Stimulated activated naive CD4-positive, alpha-beta T cell treated with Interleukin-2 at 50 U/mL for 16 hours (primary cell): ENCODE measurements around the gene ST8SIA1.

Experiments
- DNase-seq: peaks from one replicate; lab custom pipeline; 2025; lab: John Stamatoyannopoulos, UW

ST8SIA1 gene

DNA sequence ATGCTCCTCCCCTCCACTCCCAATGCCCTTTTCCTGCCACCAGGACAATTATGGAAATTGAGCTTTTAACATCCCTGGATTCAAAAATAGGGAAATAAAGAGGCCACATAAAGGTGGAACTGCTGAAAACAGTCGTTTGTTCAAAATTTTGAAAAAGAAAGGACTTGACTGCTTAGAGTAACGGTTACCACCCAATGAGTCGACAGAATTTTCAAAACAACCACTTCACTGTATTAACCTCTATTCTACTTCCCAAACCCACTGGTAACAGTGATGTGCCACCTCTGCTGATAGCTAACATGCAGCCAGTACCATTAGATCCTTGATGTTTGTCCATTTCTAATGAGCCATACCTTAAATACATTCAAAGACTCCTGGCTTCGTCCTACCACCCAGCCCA lies 4.9 kb downstream of the ST8SIA1 start:
- no peak for DNase-seq

DNA sequence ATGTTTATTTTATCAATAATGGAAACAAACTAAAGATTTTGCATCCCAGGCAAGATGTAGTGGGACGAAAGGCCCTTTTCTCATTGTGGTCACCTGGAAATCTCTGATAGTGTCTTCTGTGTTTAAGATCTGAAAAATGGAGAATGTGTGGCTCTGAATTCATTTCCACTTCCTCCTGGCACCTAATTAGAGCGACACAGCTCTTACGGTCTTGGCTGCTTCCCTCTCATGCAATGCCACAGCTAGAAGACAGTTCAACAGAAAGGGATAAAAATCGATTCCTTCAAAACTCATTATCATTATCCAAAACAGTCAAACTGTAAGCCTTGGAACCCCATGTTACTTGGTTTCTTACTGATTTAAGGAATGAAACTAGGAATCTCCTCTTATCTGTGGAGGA lies 9.3 kb downstream of the ST8SIA1 start:
- no peak for DNase-seq

DNA sequence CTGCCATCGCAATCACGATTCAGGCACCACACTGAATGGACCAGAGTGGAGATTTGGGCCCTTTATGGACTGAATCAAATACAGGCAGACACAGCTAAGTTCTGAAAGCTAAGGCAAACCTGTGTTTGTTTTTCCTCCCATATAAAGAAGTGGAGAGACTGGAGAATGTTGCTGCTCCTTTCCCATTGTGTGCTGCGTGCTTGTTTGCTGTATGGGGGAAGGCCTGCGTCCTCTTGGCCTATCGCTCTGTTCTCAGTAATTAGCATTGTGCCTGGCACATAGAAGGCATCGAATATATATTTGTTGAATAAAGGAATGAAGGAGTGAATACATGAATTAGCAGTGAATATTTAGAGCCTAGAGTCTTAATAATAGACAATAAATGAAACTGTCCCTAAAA lies 12.4 kb downstream of the ST8SIA1 start:
- no peak for DNase-seq

DNA sequence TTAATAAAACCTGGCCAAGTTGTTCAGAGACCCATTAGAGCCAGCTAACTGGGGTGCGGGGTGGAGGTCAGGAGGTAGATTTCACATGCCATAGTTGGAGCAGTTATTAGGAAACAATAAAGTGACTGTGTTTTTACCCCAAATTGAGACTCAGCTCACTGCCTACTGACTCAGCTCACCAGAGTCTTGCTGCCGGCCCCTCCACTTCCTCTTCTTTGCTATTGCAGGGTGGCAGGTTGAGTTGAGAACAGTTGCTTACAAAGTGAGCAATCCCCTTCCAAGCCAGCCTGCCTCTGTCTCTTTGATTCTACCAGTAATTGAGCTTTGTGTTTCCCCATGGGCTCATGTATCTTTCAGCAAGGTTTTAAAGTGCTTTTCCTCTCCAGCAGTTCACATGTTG lies 12.9 kb downstream of the ST8SIA1 start:
- no peak for DNase-seq

DNA sequence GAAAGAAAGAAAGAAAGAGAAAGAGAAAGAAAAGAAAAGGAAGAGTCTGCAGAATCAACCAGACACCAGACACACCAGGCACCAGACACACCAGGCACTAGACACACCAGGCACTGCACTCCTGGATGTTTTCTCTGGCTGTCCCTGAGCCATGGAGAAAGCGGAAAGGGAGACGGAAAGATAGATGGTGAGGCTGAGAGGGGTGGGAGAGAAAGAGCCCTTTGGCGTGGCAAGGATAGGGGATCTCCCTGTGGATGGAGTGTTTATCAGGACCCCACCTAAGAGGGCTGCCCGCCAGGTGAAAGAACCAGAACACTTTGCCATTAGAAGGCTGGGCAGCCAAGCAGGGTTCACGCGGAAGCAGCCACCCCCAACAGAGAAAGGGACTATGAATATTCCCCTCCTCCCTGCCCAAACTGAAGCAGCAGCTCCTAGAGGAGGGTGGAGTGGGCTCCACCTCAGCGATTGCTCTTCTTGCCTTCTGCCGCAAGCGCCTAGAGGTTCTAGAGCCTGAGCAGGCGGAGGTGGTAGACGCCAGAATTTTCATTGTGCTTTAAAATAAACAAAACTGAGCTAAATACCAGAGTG lies 13.4 kb downstream of the ST8SIA1 start:
- no peak for DNase-seq

DNA sequence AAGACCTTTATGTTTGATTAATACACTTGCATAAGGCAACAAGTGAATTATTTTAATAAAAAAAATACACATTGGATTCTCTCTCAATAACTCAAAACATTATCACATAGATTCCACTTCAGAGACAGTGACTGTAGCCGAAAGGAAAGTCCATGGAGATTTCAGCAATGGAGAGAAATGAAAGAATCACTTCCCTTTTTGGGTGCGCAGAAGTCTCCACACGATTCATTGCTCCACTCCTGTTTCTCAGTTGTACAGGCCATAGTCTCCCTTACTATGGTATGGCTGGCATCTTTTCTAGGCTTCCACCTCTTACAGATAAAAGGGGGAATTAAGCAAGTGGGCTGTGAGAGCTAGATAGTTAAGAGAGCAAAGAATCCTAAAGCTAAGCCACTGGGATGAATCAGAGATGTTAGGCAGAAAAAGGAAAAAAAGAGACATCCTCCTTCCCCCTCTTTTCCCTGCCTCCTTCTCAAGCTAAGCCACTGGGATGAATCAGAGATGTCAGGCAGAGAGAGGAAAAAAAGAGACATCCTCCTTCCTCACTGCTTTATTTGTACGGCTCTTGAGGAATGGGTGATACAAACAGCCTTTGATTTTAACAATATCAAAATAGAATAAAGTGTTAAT lies 16.3 kb downstream of the ST8SIA1 start:
- DNase-seq, result no peak

DNA sequence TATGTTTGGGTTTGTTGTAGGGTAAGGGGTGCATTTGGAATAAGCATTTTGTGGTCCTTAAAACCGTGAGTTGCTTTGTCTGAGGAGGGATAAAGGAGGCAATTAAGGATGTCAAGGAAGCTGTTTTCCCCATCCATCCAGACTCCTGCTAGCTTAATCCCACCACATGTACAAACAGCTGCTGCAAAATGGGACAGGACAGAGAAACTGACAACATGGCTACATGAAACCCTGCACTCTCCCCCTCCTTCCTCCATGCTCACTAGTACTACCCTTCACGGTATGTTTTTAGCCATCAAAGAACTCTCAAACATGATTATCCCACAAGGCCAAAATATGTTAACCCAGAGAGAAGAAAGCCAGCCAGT lies 20.6 kb downstream of the ST8SIA1 start:
- DNase-seq, result no peak

DNA sequence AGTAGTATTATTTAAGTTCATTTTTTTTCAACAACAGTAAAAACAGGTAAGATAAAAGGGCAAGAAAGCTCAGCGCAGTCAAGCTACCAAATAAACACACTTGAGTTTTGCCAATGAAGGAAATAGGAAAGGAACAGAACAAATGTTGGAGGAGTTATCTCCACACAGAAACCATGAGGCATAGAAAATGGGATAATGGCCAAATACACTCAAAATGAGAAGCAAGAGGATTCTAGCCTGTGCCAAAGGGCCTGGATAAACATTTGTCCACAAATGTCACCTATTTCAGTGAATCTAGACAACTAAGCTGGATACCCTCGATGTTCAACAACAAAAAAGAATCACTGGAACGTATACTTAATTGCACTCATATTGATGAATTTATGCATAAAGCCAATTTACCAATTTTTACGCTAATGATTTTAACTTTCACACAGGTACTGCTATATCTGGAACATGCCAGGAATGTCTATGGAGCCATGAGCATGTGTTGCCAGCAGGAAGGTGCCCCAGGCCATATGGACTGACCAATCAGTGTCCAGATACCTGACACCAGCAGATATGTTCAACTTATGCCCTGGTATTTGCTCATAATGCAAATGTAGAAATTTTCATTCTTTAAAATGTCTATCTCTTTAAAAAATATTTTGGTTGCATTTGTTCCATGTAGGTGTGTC lies 21.1 kb downstream of the ST8SIA1 start:
- DNase-seq, result no peak

DNA sequence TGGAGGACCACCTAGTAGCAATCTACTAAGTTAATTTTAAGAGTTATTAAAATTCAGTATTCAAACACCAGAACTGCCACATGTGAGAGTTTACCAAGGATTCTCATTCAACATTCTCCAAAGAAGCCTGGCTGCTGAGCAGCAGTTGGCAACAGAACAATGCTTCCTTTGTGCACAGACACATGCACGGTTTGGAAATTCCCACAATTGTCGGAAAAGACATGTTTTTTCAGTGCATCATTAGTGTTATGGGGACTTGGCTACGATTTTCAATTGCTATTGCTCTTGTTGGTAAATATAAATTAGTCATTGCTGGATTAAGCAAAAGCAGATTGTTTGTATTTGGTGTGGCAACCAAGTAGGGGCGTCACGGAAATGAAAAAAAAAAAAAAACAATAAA lies 22.2 kb downstream of the ST8SIA1 start:
- DNase-seq, result no peak

DNA sequence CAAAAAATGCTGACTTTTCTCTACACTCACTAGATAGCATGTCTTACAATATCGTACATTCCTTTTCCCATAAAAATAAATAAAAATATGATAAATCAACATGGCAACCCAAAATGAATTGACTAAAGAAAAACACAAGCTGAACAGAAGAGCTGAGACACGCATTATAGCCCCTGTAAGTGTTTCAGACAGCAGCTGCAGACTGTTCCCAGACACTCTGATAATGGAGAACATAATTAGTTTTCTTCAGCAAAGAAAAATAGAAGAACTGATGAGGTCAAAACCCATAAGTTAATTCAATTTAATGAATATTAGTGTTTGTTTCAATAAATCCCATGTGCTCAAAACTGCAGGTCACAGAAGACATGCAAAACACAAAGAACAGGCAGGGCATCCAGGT lies 23.8 kb downstream of the ST8SIA1 start:
- DNase-seq, result no peak

DNA sequence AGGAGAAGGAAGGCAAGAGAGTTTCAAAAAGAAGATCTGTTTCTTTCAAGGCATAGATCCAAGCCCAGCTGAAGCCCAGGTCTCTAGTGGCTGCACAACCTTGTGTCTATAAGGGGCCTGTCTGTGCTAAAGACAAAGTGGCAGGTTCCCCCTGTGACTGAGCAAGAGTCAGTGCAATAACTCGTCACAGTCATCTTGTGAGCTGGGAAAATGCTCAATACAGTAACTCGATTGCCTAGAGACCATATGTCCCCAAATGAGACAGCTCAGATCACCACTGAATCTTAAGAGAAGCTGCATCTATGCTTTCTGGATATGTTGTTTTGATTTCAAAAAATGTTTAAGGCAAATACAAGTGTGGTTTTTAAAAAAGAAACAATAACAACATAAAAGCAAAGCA lies 24.2 kb downstream of the ST8SIA1 start:
- DNase-seq, result no peak

DNA sequence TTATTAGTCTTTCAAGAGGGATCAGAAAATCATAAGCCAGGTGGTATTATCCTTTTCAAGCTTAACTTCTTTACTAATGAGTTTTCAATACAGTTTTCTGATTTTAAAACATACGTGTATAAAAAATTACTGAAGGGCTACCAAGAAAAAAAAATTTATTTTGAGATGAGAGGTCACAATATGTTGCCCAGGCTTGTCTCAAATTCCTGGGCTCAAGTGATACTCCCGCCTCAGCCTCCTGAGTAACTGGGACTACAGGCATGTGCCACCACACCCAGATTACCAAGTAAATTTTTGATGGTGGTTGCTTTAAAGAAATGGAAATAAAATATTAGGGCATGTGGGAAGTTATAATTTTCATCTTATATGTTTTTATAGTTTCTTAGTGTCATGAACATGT lies 26.7 kb downstream of the ST8SIA1 start:
- DNase-seq, result no peak

DNA sequence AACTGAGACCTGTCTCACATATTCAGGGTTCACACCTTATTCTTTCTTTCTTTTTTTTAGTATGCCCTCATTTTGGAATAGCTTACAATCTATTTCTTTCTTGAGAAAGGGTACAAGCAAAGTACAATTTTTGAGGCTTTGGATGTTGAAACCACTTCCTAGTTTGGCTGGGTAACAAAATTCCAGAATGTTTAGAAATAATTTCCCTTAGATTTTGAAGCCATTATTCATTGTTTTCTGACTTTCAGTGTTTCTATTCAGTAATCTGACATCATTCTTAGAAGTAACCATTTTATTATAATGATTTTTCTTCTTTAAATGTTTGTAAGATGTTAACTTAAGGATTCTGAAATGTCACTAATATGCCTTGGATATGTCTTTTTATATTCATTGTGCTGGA lies 28.2 kb downstream of the ST8SIA1 start:
- no peak for DNase-seq

DNA sequence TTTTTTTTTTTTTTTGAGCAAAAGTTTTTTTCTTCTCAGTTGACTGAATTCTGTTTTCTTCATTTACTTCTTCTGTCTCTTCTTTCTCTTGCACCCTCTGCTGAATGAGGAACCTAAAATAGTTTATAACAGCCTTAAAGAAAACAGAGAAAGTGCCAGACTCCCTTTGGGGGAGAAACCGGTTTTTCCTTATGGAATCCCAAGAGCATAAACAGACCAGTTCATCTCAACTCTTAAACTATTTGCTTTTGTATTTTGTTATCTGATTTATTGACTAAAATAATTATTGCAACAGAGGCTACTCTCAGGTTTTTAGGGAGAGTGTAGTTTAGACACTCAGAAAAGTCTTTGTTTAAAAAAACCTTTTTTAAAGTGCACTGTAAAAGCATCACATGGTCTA lies 30.2 kb downstream of the ST8SIA1 start:
- DNase-seq, result no peak

DNA sequence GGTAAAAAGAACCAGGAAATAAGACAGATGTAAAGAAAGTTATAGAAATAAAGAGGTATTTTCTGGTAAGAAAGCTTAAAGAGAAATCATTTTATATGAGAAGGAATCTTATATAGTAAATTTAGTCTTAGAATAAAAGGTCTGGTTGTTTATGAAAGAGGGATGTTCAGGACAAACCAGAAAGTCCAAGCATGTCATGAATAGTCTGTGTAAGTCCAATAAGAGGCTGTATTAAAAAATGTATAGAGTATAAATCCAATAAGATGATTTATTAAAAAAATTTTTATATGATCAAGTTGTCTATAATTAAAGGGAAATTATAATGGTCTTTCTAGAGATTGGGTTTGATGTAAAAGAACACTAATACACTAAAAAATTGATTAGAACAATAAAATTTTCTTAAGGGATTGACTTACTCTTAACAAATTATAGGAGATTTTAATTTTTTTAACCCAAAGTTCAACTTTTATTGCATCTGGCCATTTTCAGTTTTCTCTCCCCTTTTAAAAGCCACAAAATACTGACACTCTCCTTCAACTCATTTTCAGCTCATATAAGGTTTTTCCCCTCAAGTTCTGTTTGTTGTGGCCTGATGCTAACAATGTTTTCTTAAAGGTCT lies 35.1 kb downstream of the ST8SIA1 start:
- no peak for DNase-seq

DNA sequence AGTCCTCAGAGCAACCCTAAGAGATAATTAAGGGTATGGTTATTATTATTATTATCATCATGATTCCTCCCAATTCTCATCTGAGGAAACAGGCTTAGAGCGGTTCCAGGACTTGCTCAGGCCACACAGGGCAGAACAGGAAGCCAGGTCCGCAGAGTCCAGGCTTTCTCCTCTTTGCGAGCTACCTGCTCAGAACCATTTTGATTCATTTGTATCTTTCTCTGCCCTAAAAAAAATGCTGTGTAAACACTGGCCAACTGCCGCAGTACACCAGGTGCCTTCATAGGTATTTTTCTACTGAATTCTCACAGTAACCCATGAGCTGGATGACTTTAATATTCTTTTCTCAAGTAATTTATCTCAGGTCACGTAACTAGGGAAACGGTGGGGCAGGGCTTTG lies 45.3 kb downstream of the ST8SIA1 start:
- no peak for DNase-seq

DNA sequence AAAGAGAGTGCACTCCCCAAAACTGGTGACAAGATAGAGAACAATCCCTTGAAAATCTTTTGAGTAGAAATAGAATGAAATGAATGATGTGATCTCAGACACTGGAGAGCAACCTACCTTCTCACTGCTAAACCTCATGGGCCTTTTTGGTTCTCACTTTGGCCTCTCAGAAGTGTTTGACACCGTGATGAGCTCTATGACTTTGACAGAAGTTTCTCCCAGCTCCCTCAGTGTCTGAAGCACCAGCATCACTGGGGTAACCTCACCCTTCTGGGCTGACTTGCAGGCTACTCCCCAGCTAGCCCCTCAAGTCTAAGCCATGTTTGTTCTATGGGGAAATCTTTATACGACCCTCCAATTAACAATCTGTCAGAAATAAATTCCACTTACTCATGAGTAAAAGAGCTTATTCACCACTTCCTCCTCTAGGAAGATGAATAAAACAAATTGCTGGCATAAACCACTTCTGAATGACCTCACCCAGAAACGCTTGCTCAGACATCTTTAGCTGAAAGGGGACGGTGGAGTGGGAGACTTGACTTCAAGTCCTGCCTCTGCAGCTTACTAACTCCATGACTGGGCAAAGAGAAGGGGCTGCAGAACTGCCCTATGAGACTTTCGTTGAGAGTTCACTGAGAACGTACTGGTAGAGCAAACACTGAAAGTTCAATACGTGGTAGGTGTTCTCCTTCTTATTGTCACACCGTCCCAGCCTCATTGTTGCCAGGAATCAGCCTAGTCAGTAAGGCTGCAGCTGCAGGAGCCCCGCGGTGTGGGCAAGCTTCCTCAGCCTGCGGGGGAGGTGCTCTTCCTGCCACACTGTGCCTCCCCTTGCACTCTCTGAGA lies 46.5 kb downstream of the ST8SIA1 start:
- peak; percentile 14 for DNase-seq

DNA sequence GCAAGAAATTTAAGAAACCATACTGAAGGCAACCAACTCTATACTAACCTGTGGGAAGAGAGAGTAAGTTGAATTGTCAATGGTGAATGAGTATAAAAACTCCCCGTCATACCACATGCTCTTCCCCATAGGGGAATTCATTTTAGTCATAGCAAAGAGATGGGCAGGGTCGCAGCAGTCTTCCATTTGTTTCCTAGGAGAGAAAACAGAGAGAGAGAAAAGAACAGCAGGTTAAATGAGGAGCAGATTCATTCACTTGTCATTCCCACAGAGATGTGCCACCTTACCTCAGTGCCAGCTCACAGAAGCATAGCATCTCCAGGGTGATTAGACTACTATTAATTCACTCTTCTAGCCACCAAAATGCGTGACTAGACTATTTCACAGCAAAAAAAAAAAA lies 47.4 kb downstream of the ST8SIA1 start:
- no peak for DNase-seq

DNA sequence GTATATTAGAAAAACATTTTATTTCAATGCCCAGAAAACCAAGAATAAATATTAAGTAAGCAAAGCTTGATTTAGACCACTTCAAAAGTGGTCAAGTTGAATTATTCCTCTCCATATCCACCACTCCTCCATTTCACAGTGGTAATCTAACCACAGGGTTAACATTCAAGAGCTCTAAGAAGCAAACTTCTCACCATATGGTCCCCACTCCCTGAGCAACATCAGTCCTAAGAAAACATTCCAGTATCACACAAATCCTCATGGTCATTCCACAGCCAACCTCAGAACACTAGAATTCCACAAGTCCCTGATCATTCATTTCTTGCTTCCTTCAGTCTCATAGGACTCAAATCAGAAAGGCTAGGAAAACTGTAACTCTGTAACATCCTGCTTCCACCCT lies 47.9 kb downstream of the ST8SIA1 start:
- no peak for DNase-seq

DNA sequence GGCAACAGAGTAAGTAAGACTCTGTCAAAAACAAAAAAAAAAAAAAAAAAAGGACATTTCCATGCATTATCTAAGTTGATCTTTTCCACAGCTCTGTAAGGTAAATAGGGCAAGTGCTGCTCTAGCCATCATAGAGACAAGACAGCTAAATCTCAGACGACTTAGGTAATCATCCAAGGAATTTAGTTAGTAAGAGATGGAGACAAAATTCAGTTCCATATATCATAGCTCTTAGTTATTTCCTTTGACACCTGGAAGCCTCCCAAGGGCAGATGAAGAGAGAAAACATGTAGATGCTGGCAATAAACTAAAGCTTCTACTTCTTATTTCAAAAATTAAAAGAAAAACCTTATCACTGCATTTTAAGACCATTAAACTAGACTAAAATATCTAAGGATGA lies 48.7 kb downstream of the ST8SIA1 start:
- DNase-seq, result no peak

DNA sequence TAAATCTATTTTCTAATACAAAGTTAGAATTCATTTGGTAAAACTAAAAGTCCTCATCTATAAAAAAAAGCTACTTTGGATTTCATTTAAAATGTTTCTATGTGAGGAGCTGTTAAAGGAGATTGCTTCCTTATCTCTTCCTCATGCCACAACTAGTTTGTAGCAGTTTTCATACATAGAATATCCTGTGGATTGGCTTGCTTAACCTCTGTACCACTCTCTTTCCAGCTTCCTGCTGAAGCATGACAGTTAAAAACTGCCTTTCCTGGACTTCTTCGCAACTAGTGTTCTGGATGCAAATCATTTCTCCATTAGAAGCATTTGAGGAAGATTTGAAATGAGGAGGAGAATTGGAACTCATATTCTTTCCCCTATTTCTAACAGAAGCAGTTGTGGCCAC lies 49.6 kb downstream of the ST8SIA1 start:
- DNase-seq, result no peak

DNA sequence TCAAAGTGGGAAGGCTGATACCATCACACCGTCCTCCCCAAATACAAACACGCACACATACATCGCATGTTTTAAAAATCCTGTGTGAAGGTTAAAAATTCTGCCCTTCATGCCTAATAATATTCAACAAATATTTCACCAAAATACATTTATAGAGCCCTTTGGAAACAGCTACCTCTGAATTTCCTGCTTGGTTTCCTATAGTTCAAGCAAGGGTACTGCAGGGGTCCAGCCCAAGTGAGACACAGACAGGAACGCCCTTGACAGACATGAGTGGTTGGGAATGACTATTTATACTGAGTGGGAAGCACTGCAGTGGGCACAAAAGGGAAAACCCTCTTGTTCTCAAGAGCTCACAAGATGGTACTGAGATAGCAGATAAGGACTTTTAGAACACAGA lies 51.0 kb downstream of the ST8SIA1 start:
- DNase-seq, result no peak
